Esophagus muscularis mucosa (tissue), 4 donors: ENCODE results near the gene CLCNKA. TPM values are rescaled to one million over a fixed set of nuclear protein-coding genes. Genes with fewer than 3 reads are reported as not detected.

Experiments
- DNase-seq: peaks from one replicate; pipeline ENCODE4 v3.0.0-alpha.2; 2017; ENCODE audit errors: extremely low spot score
- H3K27ac ChIP-seq, 4 donors: fragments of 200-600 bp; sonication (generic); replicated peaks in 1 of 4; 1 replicate in 3 of 4; 2 replicates in 1 of 4; pipeline ENCODE4 v1.5.1; 2016 to 2019; ENCODE audit warnings: mild to moderate bottlenecking in 1 of 4
- H3K27me3 ChIP-seq, 4 donors: fragments of 200-600 bp; sonication (generic); one replicate each; pipeline versions ENCODE4 v1.5.1 to v1.6.0; 2016 to 2019
- H3K36me3 ChIP-seq, 4 donors: fragments of 200-600 bp; sonication (generic); one replicate each; pipeline ENCODE4 v1.5.1; 2016 to 2019
- H3K4me1 ChIP-seq, 4 donors: fragments of 200-600 bp; sonication (generic); one replicate each; pipeline ENCODE4 v1.5.1; 2016 to 2019
- H3K4me3 ChIP-seq, 4 donors: fragments of 200-600 bp; sonication (generic); 1 replicate in 2 of 4; 2 replicates in 2 of 4; pipeline ENCODE4 v1.5.1; 2016 to 2019; ENCODE audit warnings: mild to moderate bottlenecking in 4 of 4, moderate library complexity in 1 of 4
- H3K9me3 ChIP-seq, 4 donors: fragments of 200-600 bp; sonication (generic); 1 replicate in 3 of 4; 2 replicates in 1 of 4; pipeline ENCODE4 v1.5.1; 2016 to 2019
- EP300 ChIP-seq: sonication (generic); formaldehyde crosslinking; IDR thresholded peaks from one replicate; pipeline ENCODE4 v1.6.1; 2017; ENCODE audit warnings: antibody characterized with exemption
- POLR2A ChIP-seq: fragments of 450-650 bp; IDR thresholded peaks from one replicate; pipeline ENCODE4 v1.6.1; 2017; ENCODE audit warnings: antibody characterized with exemption, moderate library complexity, mild to moderate bottlenecking, low read depth
- POLR2AphosphoS5 ChIP-seq, 2 donors: sonication (generic); formaldehyde crosslinking; IDR thresholded peaks; one replicate each; pipeline ENCODE4 v1.6.1; 2017; ENCODE audit warnings: antibody characterized with exemption in 2 of 2
- WGBS: methylation state at CpG from one replicate; pipeline ENCODE4 v1.1.5; 2018; 5-methylcytosine and 5-hydroxymethylcytosine counted together
- intact Hi-C: fragments of 100-400 bp; cut with DNase I; formaldehyde crosslinking; loops from one replicate; pipeline ENCODE4 v1.15.1; 2023
- total RNA-seq, 4 donors: library from RNA; depleted of rRNA; stranded (reverse); fragments of >200 nt; gene quantifications; one replicate each; pipeline versions ENCODE4 v1.1.0 to v1.2.1, GENCODE V29; 2016
- TF ChIP-seq, protein P1 (sequence below), 3 experiments: fragments of 200-600 bp in 2 of 3; fragments of 450-650 bp in 1 of 3; sonication (generic) in 2 of 3; IDR thresholded peaks; one replicate each; pipeline ENCODE4 v1.5.1; 2017 to 2019; ENCODE audit warnings: antibody characterized with exemption in 3 of 3, mild to moderate bottlenecking in 2 of 3, moderate library complexity in 1 of 3

The CLCNKA gene
- total RNA-seq, 4 donors from 2014 or later = 0.17 to 0.42 (median 0.33) TPM; not detected in 1

- 93% methylated on average over 10 of the region's 13 CpGs for WGBS
- intact Hi-C loops = no loop called here
- Histone ChIP-seq H3K4me3 (no peak overlapping the region), H3K9me3 (no peaks in the 10 kb centered on the region), H3K27ac (no peak overlapping the region), H3K36me3 (no peaks in the 10 kb centered on the region), H3K27me3 (no peaks in the 10 kb centered on the region), H3K4me1 (peaks cover 0 to 19% (median 11%) of the 10 kb centered on the region in 4 donors)
- DNase-seq = no peak
- no peak for TF ChIP-seq POLR2AphosphoS5 (IDR thresholded peaks at IDR 0.05)
- no peak for TF ChIP-seq EP300
- TF ChIP-seq POLR2A = no peak
- TF ChIP-seq, protein P1, sequence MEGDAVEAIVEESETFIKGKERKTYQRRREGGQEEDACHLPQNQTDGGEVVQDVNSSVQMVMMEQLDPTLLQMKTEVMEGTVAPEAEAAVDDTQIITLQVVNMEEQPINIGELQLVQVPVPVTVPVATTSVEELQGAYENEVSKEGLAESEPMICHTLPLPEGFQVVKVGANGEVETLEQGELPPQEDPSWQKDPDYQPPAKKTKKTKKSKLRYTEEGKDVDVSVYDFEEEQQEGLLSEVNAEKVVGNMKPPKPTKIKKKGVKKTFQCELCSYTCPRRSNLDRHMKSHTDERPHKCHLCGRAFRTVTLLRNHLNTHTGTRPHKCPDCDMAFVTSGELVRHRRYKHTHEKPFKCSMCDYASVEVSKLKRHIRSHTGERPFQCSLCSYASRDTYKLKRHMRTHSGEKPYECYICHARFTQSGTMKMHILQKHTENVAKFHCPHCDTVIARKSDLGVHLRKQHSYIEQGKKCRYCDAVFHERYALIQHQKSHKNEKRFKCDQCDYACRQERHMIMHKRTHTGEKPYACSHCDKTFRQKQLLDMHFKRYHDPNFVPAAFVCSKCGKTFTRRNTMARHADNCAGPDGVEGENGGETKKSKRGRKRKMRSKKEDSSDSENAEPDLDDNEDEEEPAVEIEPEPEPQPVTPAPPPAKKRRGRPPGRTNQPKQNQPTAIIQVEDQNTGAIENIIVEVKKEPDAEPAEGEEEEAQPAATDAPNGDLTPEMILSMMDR (IDR thresholded peaks at IDR 0.05) = no peak
Measured at GRCh38 chr1:15988856-15989736, 32.7 kb upstream of the CLCNKA start.

DNA sequence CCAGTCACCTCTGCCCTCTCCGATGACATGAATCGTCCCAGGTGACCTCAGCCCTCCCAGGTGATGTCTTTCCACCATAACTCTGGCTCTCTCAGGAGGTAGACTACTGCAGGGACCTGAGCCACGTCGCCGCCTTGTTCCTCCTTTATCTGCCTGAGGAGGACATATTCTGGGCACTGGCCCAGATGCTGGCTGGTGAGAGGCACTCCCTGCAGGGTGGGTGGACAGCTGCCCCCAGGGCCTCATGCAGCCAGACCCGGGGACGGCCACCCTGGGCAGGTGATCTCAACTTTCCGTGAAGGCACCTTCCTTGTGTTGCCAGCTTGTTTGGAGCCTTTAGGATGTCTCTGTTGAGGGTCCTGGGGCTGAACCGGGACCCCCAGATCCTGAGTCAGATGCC, 32.1 kb upstream of the CLCNKA start:
- 52% methylated on average over 4 of the region's 9 CpGs for whole genome bisulfite sequencing
- DNase-seq = no peak
- Histone ChIP-seq H3K9me3 (no peaks in the 10 kb centered on the region), H3K4me3 (no peak overlapping the region), H3K36me3 (no peaks in the 10 kb centered on the region), H3K27me3 (no peaks in the 10 kb centered on the region), H3K27ac (no peak overlapping the region), H3K4me1 (peaks cover 0 to 26% (median 18%) of the 10 kb centered on the region in 4 donors)
- TF ChIP-seq, protein P1 (IDR thresholded peaks at IDR 0.05) = no peak
- TF ChIP-seq EP300 (no peak), POLR2A (no peak), POLR2AphosphoS5 (IDR thresholded peaks at IDR 0.05) (no peak)
- intact Hi-C loops = loop anchor here (5.0 kb wide), 1 partner anchor 197 kb away; no protein-coding TSS in a partner anchor

- Histone ChIP-seq H3K4me1 (peaks cover 0 to 32% (median 24%) of the 10 kb centered on the region in 4 donors), H3K36me3 (no peaks in the 10 kb centered on the region), H3K27ac (no peak overlapping the region), H3K9me3 (no peaks in the 10 kb centered on the region), H3K4me3 (no peak overlapping the region), H3K27me3 (no peaks in the 10 kb centered on the region)
- DNase-seq = no peak
- 100% methylated on average over 5 of the region's 11 CpGs for WGBS
- TF ChIP-seq POLR2A (no peak), POLR2AphosphoS5 (IDR thresholded peaks at IDR 0.05) (no peak), EP300 (no peak)
- TF ChIP-seq, protein P1 (IDR thresholded peaks at IDR 0.05) = no peak
- intact Hi-C loops = loop anchor here (5.0 kb wide), 1 partner anchor 199 kb away; no protein-coding TSS in a partner anchor
Measured at GRCh38 chr1:15991427-15992186, 30.2 kb upstream of the CLCNKA start.

GRCh38 chr1:15992187-15992553, 29.7 kb upstream of the CLCNKA start:
- H3K4me1 ChIP-seq = peaks cover 0 to 33% (median 24%) of the 10 kb centered on the region in 4 donors
- no peaks in the 10 kb centered on the region for H3K27me3 ChIP-seq
- no peak overlapping the region for H3K27ac ChIP-seq
- H3K9me3 ChIP-seq = no peaks in the 10 kb centered on the region
- intact Hi-C loops = loop anchor here (5.0 kb wide), 1 partner anchor 200 kb away; no protein-coding TSS in a partner anchor
- no peak overlapping the region for H3K4me3 ChIP-seq
- TF ChIP-seq POLR2AphosphoS5 (IDR thresholded peaks at IDR 0.05) = no peak
- TF ChIP-seq, protein P1 (IDR thresholded peaks at IDR 0.05) = no peak
- no peak for TF ChIP-seq POLR2A
- no peak for TF ChIP-seq EP300
- DNase-seq = no peak
- 94% methylated on average over 6 of the region's 7 CpGs for WGBS
- H3K36me3 ChIP-seq = no peaks in the 10 kb centered on the region
